Activated CD8-positive, alpha-beta memory T cell treated with anti-CD3 and anti-CD28 coated beads, Interleukin-2, amount 50 U/mL, for 1 hour (primary cell): ENCODE results near the gene NEIL3.

Experiments used
- DNase-seq: peaks from one replicate; pipeline ENCODE4 v3.0.0-alpha.2; 2020; ENCODE audit errors: extremely low read depth

NEIL3 gene

DNA sequence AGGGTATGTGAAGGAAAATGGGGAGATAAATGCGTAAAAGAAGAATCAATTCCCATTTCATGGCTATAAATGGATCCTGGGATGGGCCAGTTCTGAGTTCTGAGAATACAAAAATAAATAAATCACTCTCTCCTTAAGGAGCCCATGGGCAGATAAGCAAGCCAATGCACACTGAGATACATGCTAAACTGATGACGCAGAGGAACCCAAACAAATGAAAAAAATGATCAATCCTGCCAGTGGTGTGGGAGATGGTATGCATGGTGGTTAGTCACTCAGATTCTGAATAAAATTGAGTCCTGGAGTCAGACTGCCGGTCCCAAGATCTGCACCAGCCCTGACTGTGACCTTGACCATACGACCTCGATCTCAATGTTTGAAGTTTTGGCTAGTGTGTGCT, 59.7 kb downstream of the NEIL3 start:
- no peak for DNase-seq

DNA sequence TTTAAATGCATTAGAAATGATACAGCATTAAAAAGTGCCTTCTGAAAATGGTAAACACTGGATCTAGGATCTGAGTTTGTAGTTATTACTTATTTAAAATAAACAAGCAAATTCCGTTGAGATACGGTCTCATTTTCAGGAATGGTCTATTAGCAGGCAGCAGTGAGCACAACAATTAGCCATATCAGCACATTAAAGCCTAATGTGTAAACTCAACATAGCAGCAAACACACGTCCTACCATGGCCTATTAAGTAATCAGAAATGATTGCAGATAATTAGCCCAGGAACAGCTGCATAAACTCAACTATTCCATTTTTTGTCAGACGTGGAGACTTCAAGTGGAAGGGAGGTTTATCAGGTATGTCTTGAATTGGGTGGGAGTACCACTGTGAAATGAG, 61.8 kb downstream of the NEIL3 start:
- DNase-seq: no peak

DNA sequence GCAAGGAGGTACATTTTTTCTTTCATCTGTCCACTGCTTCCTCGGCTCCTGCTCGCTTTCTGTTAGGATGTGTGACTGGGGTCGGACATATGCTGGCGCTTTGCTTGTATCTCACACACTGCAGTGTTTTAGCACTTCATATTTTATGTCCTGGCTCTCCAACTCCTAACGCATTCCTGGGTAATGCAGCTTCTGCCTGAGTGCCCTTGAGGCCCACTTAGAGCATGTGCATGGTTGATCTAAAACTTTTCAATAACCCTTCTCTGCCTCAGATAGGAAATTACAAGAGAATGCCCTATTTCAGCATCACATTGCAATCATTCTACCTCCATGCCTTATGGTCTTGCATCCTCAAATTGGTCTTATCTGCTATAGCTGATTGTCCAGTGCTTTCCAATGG, 65.3 kb downstream of the NEIL3 start:
- no peak for DNase-seq

DNA sequence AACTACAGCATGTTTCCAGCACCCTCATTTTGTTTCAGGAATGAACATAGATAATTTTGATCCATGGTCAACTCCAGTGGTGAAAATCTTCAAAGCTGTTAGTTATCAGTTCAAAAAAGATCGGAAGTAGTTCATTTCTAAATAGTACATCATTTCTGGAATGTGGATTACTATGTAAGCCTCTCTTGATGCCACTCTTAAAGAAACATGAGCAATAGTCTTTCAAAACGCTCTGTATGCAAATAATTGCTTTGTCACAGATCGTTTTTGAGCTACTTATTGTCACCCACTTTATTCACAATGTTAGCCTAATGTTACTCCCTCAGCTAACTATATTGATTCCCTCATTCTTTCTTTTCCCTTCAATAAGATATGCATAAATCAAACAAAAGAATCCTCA, 65.7 kb downstream of the NEIL3 start:
- no peak for DNase-seq

DNA sequence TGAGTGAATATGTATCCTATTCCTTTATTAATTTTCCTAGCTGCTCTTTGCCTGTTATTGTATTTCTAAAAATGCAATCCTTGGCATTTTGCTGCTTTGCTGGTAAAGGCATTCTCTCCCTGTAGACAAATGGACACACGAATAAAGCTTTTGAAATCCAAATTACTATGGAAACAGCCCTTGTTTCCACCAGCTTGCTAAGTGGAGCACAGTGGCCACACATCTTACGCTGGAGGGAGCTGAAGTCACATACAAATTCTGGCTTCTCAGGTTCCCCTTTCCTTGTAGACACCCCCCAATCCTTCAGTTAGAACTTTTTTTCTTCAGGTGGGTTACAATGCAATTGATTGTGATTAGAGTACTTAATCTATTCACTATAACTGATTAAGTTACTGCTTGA, 66.3 kb downstream of the NEIL3 start:
- DNase-seq: no peak

DNA sequence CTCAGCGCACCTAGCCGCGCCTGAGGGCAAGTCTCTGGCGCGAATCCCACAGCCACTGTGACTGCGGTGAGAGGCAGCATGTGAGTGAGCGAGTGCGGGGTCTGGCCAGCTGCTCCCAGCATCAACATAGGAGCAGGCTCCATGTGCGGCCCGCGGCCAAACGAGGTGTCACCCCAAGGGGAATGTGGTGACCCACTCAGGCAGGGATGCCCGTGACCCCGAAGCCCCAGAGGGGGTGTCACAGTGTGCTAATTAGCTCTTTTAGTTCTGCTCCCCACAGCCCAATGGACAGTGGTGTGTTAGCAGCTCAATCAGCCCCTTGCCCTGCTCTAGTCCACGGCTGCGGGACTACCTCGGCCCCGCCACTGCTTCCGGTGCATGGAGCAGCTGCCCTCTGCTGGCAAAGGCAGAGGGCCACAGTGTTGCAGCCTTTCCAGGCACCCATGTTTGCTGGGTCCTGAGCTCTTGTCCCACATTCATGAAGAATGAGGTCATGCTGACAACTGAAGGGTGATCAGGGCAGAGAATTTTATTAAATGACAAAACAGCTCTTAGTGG, 71.1 kb downstream of the NEIL3 start:
- no peak for DNase-seq

DNA sequence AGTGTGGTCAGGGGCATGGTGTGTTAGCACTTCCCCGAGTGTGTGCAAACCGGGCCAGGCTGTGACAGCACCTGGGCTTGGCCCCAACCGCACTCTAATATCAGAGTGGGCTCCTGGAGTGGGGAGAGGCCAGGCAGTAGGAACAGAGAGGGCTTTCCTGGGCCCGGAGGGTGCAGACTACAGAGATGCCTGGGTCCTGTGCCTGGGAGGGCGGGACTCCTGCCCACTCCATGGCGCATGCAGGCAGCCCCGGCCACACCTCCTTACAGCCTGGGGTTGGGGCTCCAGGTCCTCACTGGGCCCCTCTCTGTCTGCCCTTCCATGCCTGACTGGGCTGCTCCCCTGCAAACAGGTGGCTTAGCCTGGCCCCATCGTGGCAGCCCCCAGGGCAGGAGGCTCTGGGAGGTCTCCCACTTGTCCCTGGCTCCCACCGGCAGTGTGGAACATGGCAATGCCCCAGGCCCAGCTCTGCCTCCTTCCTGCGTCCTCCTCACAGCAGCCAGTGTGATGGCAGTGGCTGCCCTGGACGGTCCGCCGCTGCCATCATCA, 72.2 kb downstream of the NEIL3 start:
- DNase-seq: no peak

DNA sequence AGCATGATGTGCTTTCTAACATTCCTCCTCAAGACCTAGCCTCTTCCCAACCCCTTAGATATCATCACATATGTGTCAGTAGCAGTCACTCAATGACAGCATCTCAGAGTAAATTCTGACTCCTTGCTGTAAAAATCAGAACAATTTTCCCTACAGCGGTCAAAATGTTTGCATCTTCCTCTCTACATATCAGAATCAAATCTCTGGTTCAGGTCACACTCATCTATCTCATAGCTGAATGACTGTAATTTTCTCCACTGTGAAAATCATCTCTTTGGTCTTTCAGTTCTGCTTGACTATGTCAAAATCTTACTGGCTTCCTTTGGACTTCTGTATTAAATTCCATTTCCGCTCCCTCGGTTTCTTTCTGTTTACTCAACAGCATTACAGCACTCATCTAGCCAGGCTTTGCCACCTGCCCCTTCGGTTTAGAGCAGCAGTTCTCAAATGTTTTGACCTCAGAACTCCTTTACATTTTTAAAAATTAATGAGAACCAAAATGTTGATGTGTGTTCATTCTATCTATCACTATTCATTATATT, 75.3 kb downstream of the NEIL3 start:
- no peak for DNase-seq

DNA sequence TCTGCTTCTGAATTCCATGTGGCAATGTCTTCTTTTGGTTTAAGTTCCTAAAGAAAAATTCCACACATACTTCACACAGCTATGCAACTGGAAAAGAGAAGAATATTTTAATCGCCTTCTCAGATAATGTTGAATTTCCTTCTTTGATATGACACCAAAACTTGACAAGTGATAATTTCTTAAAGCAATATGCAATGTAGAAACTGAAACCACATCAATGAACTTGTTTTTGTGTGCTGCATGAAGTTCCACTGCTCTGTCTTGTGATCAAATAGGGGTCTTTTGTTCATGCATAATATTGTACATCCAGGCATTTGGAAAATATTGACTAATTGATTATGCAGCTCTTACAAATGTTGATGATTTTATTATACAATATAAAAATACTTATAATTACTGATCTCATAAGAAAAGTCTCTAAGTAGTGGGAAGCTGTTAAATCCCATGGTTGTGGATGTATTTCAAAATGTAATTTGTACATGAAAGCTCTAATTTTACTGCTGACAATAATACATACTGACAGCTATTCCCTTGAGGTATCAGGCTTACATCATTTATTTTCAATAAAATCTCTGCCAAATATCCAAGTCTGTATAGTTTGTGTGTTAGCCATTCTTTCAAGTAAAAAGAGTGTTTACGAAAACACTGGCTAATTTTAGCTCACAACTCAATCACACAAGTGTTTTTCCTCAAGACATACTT, 76.1 kb downstream of the NEIL3 start:
- DNase-seq: no peak

DNA sequence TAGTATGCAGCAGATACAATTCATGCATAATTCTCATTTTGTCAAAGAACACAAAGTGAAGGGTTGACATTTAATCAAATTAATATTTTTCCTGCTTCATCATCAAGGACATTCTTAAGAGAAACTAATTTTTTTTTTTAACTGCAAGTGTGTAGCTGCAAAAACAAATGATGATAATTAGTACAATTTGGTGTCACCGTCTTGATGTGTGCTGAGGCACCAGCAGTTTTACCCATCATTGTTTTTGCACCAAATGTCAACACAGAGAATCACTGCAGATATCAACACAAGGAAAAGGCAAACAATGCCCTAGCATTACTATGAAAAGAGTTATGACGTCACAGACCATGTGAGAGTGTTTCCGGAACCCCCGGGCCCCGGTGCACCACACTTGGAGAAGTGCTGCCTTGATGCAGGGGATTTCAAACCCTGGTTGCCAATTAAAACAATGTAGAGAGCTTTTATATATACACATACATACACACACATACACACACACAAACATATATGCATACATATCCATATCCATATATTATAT, 76.7 kb downstream of the NEIL3 start:
- DNase-seq: no peak

DNA sequence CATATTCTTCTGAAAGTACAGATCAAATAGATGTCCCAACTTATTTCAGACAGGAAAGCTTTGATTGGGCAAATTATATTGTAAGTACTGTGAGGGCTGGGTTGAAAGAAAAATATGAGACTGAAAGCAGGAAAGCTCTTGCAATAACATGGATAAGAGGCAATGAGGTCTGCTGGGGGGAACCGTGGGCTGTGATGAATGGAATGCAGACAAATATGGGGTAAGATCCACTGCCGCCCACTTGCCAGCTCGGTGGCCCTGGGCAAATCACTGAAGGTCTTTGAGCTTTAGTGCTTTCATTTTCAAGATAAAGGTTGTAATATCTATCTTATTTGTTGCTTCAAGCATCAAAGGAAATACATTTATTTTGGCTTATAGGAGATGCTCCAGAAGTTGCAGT, 81.6 kb downstream of the NEIL3 start:
- no peak for DNase-seq

DNA sequence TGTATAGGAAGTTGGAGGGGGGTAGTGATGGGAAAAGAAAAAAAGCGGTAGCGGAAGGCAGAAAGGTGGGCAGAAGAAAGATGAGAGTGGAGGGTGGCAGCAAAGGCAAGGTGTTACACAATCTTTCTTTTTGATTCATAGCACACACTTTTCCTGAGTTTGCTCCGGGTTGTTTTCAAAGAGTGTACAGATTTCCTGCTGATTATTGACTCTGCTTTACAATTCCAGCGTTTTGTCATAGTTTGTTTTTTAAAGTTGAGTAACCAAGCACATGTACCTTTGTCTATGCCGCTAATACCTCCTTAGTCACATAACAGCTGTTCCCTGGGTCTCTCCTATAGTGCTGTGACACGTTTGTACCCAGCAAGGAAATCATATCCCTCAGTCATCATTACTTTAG, 82.3 kb downstream of the NEIL3 start:
- no peak for DNase-seq

DNA sequence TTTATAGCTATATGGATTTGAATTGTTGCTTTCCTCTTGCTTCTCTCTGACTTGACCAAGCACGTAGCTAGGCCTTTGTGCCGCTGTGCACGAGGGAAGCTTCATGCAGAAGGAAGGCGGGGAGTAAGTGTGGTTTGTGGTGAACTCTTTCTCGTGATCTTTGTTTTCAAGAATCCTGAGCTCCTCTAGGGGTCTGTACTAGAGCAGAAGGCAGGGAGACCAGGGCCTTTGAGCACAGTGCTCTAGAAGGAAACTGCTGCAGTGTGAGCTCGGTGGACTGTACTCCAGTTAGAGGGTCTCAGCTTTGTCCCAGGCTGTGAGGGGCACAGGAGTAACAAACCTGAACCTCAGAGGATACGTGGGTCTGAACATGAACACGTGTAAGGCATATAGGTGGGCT, 83.6 kb downstream of the NEIL3 start:
- no peak for DNase-seq

DNA sequence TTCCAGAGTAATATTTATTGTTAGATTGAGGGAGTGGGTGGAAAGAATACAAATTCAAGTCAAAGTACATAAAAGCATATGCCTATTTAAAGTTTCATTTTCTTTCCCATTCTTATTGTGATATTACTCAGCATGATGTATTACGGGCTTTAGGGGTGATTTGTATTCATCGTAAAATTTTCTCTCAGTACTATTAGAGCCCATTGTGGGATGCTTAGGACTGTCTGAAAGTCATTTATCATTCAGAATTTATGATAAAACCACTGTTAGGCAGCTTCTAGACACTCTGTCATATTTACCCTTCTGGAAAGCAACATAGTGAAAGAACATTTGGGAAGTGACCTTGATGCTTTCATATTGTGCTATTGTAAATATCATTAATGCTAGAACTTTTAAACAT, 86.7 kb downstream of the NEIL3 start:
- DNase-seq: no peak

DNA sequence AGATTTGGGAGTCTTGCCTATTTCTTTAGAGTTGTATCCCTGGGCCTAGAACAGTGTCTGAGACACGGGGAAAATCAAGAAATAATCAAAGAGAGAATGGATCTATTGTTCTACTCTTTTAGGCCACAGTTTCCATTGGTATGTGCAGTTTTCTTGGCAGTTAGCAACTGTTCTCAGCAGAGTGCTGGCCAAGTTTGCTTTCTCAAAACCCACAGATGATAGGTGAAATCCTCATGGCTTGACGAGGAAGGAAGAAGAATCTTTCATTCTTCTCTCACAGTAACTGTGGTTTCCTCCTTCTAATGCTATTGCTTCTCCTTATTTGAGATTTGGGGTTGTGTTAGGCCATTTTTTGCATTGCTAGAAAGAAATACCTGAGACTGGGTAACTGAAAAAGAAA, 90.4 kb downstream of the NEIL3 start:
- DNase-seq: no peak

DNA sequence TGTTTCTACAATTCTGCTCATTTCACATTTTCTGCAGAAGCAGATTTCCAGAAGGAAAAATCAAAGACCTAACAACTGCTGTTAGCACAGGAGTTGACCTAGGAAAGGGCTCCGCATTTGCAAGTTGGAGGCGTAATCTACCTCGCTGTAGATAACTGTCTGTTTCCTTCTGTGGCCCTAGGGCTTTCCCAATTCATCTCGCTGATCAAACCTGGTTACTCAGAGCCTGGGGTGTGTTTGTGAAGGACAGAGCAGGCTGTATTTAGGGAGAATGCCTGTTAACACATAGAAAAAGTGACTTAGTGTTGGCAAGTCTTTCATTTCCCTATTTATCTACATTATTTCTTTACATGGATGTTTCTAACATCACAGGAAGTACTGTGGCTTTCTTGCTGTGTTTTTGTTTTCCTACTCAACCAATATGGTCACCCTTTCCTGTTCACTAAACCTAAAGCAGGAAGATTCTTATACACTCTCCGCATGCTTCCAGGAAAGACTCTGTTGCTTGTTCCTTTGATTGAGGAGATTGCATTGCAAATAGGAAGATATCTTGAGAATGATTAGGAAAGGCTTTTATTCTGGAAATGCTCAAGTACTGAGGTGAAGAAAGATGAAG, 92.1 kb downstream of the NEIL3 start:
- DNase-seq: no peak

DNA sequence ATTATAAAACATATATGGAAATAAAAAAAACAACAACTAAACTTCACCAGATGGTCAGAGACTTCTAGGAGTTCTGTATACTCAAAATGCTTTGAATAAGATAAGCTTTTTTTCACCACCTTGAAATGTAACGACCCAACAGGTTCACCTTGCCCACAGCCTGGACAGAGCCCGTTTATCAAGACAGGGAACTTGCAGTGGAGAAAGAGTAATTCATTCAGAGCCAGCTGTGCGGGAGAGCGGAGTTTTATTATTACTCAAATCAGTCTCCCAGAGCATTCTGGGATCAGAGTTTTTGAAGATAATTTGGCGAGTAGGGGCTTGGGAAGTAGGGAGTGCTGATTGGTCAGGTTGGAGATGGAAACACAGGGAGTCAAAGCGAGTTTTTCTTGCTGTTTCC, 94.1 kb downstream of the NEIL3 start:
- DNase-seq: no peak

DNA sequence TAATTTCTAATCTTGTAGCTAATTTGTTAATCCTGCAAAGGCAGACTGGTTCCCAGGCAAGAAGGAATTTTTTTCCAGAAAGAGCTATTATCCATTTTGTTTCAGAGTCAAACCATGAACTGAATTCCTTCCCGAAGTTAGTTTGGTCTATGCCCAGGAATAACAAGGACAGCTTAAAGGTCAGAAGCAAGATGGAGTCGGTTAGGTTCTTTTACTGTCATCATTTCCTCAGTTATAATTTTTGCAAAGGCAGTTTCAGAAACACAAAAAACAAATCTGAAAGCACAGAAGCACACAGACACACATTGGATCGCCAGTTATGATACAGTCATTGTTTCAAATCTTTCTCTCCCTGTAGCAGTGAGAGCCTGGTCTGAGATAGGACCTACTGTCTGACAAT, 94.7 kb downstream of the NEIL3 start:
- no peak for DNase-seq

DNA sequence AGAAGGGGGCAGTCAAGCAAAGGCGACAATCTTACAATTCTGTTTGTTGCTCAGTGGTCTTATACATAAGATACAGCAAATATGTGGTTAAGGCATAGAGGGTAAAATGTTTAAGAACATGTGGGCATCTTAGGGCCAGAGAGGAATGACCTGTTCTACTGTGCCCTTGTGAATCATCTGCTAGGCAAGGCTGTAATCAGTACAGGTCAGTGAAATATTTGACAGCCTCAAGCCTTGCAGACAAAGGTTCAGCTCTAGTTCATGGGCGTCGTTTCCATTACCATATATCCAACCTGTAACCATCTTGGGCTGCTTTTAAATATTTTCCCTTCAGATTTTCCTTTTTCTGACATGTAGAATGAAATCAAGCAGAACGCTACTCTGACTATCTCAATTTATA, 95.3 kb downstream of the NEIL3 start:
- DNase-seq: no peak

DNA sequence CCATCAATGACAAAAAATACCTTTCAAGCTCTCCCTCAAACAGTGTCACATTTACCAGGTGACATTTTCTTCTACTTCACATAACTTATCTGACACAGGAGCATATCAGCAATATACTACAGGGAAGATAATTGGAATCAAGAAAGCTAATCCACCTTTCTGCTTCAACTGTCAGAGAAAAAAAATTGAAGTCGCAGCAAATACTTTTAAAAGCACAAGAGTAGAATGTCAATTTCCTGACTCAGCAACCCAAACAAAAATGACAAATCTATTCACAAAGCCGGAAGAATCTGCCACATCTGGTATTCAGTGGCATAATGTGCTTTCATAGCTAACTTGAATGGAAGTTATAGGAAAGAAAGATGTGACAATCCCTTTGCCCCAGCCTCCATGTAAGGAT, 95.8 kb downstream of the NEIL3 start:
- DNase-seq: no peak

DNA sequence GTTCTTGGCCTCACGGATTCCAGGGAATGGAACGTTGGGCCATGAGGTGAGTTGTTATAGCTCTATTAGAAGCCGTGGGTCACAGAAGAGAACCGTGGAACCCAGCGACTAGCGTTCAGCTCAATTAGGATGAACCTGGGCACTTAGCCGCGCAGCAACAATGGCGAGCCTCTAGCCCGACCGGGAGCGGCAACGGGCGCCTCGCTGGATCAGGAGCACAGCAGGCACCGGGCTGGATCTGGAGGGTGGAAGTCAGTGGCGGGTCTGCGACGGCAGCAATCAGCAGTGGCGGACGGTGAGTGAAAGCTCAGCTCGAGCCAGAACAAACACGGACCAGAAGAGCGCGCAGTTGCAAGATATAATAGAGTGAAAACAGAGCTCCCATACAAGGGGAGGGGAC, 98.3 kb downstream of the NEIL3 start:
- DNase-seq: no peak

DNA sequence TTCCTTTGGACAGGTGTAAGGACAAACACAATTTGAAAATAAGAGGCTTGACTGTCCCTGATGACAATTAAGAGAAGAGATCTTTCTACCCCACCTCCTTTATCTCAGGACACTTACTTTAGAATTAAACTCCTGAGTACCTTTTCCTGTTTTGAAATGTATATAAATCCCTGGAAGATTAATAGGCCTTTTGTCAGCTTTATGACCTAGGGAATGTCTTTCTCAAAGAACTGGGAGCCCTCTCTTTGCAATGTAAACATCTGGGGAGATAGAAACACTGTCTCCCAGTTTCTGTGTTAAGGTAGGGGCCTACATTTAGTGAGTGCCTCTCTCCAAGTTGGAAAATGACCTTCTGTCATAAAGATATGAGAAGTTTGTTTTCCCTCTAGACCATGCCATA, 100.9 kb downstream of the NEIL3 start:
- DNase-seq: no peak

DNA sequence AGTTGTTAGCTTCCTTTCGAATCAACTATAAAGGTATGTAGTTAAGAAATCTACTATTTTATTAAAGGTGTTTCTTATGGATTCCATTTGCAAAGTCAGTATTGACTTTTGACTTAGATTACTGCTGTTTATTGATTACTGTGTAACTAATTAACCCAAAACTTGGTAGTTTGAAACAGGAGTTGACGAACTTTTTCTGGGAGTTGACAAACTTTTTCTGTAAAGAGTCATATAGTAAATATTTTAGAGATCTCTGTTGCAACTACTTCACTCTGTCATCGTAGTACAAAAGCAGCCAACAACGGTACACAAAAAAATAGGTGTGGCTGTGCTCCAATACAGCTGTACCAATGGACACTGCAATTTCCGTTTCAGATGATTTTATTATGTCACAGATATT, 102.3 kb downstream of the NEIL3 start:
- DNase-seq: no peak
